ENCODE data around the gene PAK4.

DNA sequence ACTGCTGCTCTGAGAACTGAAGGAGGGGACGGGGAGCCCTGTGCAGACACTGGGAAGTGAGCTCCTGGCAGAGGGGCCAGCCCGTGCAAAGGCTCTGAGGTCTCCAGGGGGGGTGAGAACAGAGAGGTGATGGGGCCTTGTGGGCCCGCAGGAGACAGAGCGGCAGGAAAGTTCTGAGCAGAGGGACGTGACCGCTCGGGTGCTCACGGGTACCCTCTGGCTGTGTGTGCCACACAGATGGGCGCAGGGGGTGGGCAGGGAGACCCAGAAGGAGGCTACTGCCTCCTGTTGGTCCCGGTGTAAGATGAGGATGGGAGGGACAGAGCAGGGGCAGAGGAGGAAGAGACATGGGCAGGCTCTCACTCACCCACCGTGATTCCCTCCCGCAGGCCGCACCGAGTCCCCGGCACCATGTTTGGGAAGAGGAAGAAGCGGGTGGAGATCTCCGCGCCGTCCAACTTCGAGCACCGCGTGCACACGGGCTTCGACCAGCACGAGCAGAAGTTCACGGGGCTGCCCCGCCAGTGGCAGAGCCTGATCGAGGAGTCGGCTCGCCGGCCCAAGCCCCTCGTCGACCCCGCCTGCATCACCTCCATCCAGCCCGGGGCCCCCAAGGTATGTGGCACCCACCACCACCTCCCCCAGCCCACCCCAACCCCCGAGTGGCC, 43.7 kb downstream of the PAK4 start:
- TF ChIP-seq CTCF (IDR thresholded peaks at IDR 0.05; ENCODE audit: insufficient read depth, low read length, poor library complexity, severe bottlenecking) (no peak), EZH2phosphoT487 (conservative IDR thresholded peaks at IDR 0.05; ENCODE audit: low read length) (no peak)

All from SU-DHL-6 (cell line).